OCI-LY7 (cell line): ENCODE results near the gene MARCHF7. TPM values are rescaled to one million over a fixed set of nuclear protein-coding genes. Genes with fewer than 3 reads are reported as not detected.

Source experiments
- BruUV-seq: library from RNA; stranded (reverse); fragments of 400-500 nt; replicated peaks from 2 replicates; lab custom pipeline; 2021; lab: Mats Ljungman, UMichigan
- CTCF ChIA-PET: fragments of 300-600 bp; sonication (Branson Sonifier 250); formaldehyde crosslinking; loops from one replicate; lab custom pipeline; 2022; ENCODE audit warnings: antibody characterized with exemption; ENCODE audit not compliant: unreplicated experiment; lab: Charles Lee
- POLR2A ChIA-PET: fragments of 300-600 bp; sonication (Branson Sonifier 250); formaldehyde crosslinking; loops from one replicate; lab custom pipeline; 2022; ENCODE audit warnings: antibody characterized with exemption; lab: Charles Lee
- DNase-seq: peaks from one replicate; pipeline ENCODE4 v3.0.0-alpha.2; 2015; ENCODE audit warnings: low spot score
- H2AFZ ChIP-seq: fragments of 200-600 bp; sonication (generic), shearing (Covaris generic); 2 replicates; pipeline ENCODE4 v1.6.1; 2014; ENCODE audit warnings: mild to moderate bottlenecking, antibody characterized with exemption, low read length, moderate library complexity
- H3K27ac ChIP-seq: fragments of 200-600 bp; sonication (generic); 2 replicates; pipeline ENCODE4 v1.5.1; 2014; ENCODE audit warnings: mixed run types, low read depth, mild to moderate bottlenecking, moderate library complexity, low read length, inconsistent platforms; ENCODE audit not compliant: poor library complexity, severe bottlenecking
- H3K36me3 ChIP-seq: fragments of 200-600 bp; sonication (generic); 2 replicates; pipeline ENCODE4 v1.6.1; 2014; ENCODE audit warnings: mild to moderate bottlenecking, antibody characterized with exemption, low read length, moderate library complexity, mixed read lengths; ENCODE audit not compliant: insufficient read depth
- H3K4me1 ChIP-seq: fragments of 200-600 bp; sonication (generic); 2 replicates; pipeline ENCODE4 v1.5.1; 2014; ENCODE audit warnings: mild to moderate bottlenecking, low read length; ENCODE audit not compliant: insufficient read depth, poor library complexity, severe bottlenecking
- H3K4me2 ChIP-seq: fragments of 200-600 bp; sonication (generic); 2 replicates; pipeline ENCODE4 v1.6.1; 2014; ENCODE audit warnings: mild to moderate bottlenecking, low read length
- H3K4me3 ChIP-seq: fragments of 200-600 bp; sonication (generic); 2 replicates; pipeline ENCODE4 v1.5.1; 2014; ENCODE audit warnings: mild to moderate bottlenecking, low read depth, low read length; ENCODE audit not compliant: poor library complexity, severe bottlenecking
- H3K79me2 ChIP-seq: fragments of 200-600 bp; sonication (generic); 2 replicates; pipeline ENCODE4 v1.6.1; 2016; ENCODE audit warnings: low read depth, mild to moderate bottlenecking, low read length, moderate library complexity, mixed read lengths; ENCODE audit not compliant: insufficient read depth
- H3K9me2 ChIP-seq: fragments of 200-600 bp; sonication (generic); 2 replicates; pipeline ENCODE4 v1.6.1; 2016; ENCODE audit warnings: mild to moderate bottlenecking, low read length, mixed read lengths; ENCODE audit not compliant: insufficient read depth
- H3K9me3 ChIP-seq: fragments of 200-600 bp; sonication (generic); 2 replicates; pipeline ENCODE4 v1.6.1; 2014; ENCODE audit warnings: mild to moderate bottlenecking, mixed run types, low read length, mixed read lengths
- H4K20me1 ChIP-seq: fragments of 200-600 bp; sonication (generic); 2 replicates; pipeline ENCODE4 v1.6.1; 2014; ENCODE audit warnings: mild to moderate bottlenecking, antibody characterized with exemption, low read length, moderate library complexity, mixed read lengths; ENCODE audit not compliant: insufficient read depth
- CTCF ChIP-seq: fragments of 200-600 bp; sonication (generic); conservative IDR thresholded peaks from 2 replicates; pipeline ENCODE4 v1.5.1; 2014; ENCODE audit warnings: mild to moderate bottlenecking, antibody characterized with exemption, low read length, moderate library complexity, mixed read lengths
- EZH2phosphoT487 ChIP-seq: fragments of 200-600 bp; sonication (generic); IDR thresholded peaks from 2 replicates; pipeline ENCODE4 v1.6.1; 2018; ENCODE audit warnings: low read depth, borderline replicate concordance, mild to moderate bottlenecking, mixed run types, antibody characterized with exemption, low read length, moderate library complexity, mixed read lengths
- intact Hi-C: fragments of 100-400 bp; cut with micrococcal nuclease; formaldehyde crosslinking; loops from one replicate; pipeline ENCODE4 v1.10.0; 2022; ENCODE audit not compliant: unreplicated experiment
- total RNA-seq, 2 experiments: library from RNA; depleted of rRNA in 1 of 2; stranded (reverse); fragments of >200 nt in 1 of 2; shearing (Covaris generic) in 1 of 2; gene quantifications; 2 replicates each; pipeline ENCODE4 v1.2.3, GENCODE V29; 2014 to 2022

The MARCHF7 gene
- total RNA-seq, 2 experiments from 2014 or later = 48.8 to 69.6 TPM

DNA sequence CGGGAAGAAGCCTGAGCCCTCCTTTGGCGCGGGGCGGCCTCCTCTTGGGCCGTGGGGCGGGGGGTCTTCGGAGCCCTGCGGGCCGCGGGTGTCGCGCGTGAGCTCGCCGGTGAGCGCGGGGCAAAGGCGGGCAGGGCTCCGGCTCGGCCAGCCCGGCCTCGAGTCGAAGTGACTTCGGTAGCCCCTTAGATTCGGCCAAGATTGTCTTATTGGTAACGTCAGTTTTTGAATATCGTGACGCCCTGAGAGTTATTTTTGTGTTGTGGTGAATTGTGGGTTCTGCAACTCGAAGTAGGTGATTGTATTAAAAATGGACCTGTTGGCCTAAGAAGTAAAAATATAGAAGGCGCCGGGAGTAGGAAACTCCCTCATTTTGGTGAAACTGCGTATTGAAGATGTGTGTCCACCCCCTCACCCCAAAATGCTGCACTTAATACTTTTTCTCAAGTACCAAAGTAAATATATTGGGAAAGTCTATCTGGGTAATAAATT, 669 bp downstream of the MARCHF7 start:
- Histone ChIP-seq H3K9me3 (peaks cover 5% of the 10 kb centered on the region; the same call in 1 of the 2 replicates), H3K4me2 (peak overlapping the region; percentile 86), H4K20me1 (peaks cover 50% of the 10 kb centered on the region), H3K4me1 (peaks cover 45% of the 10 kb centered on the region), H3K4me3 (peak overlapping the region; percentile 91), H3K36me3 (peaks cover 42% of the 10 kb centered on the region), H3K27ac (peak overlapping the region; percentile 86), H3K9me2 (no peaks in the 10 kb centered on the region), H2AFZ (peak overlapping the region; percentile 62; the same call in 1 of the 2 replicates), H3K79me2 (peaks cover 68% of the 10 kb centered on the region)
- BruUV-seq = no TSS peak
- ChIA-PET CTCF (no interaction called here), POLR2A (interaction anchor here (0.5 to 1.8 kb wide), 7 partner anchors 11 to 1396 kb away, joined by 3 to 6 read pairs (median 3); no protein-coding TSS in a partner anchor)
- no peak for TF ChIP-seq EZH2phosphoT487
- no peak for TF ChIP-seq CTCF
- DNase-seq = peak; percentile 61
- intact Hi-C loops = loop anchor here (2.0 to 10.0 kb wide), 3 partner anchors 196 to 1838 kb away; partner anchors contain the start of genes ACVR1 and WDSUB1

- intact Hi-C loops = loop anchor here (2.0 to 10.0 kb wide), 3 partner anchors 197 to 1839 kb away; partner anchors contain the start of genes ACVR1 and WDSUB1
- BruUV-seq = TSS peak; percentile 47
- Histone ChIP-seq H3K9me2 (no peaks in the 10 kb centered on the region), H3K79me2 (peaks cover 76% of the 10 kb centered on the region), H3K4me2 (peak overlapping the region; percentile 86), H3K27ac (peak overlapping the region; percentile 86), H2AFZ (no peak overlapping the region), H3K4me1 (peaks cover 45% of the 10 kb centered on the region), H3K4me3 (peak overlapping the region; percentile 91), H3K9me3 (peaks cover 5% of the 10 kb centered on the region; the same call in 1 of the 2 replicates), H4K20me1 (peaks cover 50% of the 10 kb centered on the region), H3K36me3 (peaks cover 50% of the 10 kb centered on the region)
- POLR2A ChIA-PET = interaction anchor here (0.5 to 1.8 kb wide), 7 partner anchors 12 to 1396 kb away, joined by 3 to 7 read pairs (median 5); no protein-coding TSS in a partner anchor
- 0 out of 2 replicates have a peak, but pooled peaks have one; percentile 16 for TF ChIP-seq CTCF
- TF ChIP-seq EZH2phosphoT487 = no peak
- peak; percentile 40 for DNase-seq
- CTCF ChIA-PET = no interaction called here
These were observed 1.4 kb downstream of the MARCHF7 start for GRCh38 chr2:159713631-159714246.
